ENCODE data around the gene CALHM5. TPM values are rescaled to one million over a fixed set of nuclear protein-coding genes. Genes with fewer than 3 reads are reported as not detected.

The CALHM5 gene
- total RNA-seq, 1 donor from 2014 or later = 0.33 TPM

GRCh38 chr6:116467514-116467913 lies 43.9 kb upstream of the CALHM5 start:
- DNase-seq (ENCODE audit: low read depth, low spot score) = no peak
- Mint-ChIP-seq H3K27me3 (ENCODE audit: low read depth) (peaks cover 31% of the 10 kb centered on the region), H3K4me3 (no peak overlapping the region), H3K27ac (ENCODE audit: unreplicated experiment) (no peak overlapping the region), H3K36me3 (ENCODE audit: low read depth) (no peaks in the 10 kb centered on the region), H3K9me3 (no peaks in the 10 kb centered on the region), H3K4me1 (peaks cover 4% of the 10 kb centered on the region)
- no peak for TF ChIP-seq CTCF (conservative IDR thresholded peaks at IDR 0.05)

GRCh38 chr6:116468293-116468692 lies 43.1 kb upstream of the CALHM5 start:
- Mint-ChIP-seq H3K27me3 (ENCODE audit: low read depth) (peaks cover 23% of the 10 kb centered on the region), H3K9me3 (no peaks in the 10 kb centered on the region), H3K4me3 (no peak overlapping the region), H3K36me3 (ENCODE audit: low read depth) (no peaks in the 10 kb centered on the region), H3K4me1 (no peaks in the 10 kb centered on the region), H3K27ac (ENCODE audit: unreplicated experiment) (no peak overlapping the region)
- no peak for DNase-seq (ENCODE audit: low read depth, low spot score)
- TF ChIP-seq CTCF (conservative IDR thresholded peaks at IDR 0.05) = no peak

- DNase-seq (ENCODE audit: low read depth, low spot score) = no peak
- Mint-ChIP-seq H3K27ac (ENCODE audit: unreplicated experiment) (no peak overlapping the region), H3K27me3 (ENCODE audit: low read depth) (peaks cover 3% of the 10 kb centered on the region), H3K36me3 (ENCODE audit: low read depth) (no peaks in the 10 kb centered on the region), H3K4me1 (no peaks in the 10 kb centered on the region), H3K4me3 (no peak overlapping the region), H3K9me3 (no peaks in the 10 kb centered on the region)
- no peak for TF ChIP-seq CTCF (conservative IDR thresholded peaks at IDR 0.05)
Observed at GRCh38 chr6:116471531-116471930, 39.9 kb upstream of the CALHM5 start.

GRCh38 chr6:116472706-116473105 lies 38.7 kb upstream of the CALHM5 start:
- H3K36me3 Mint-ChIP-seq (ENCODE audit: low read depth) = no peaks in the 10 kb centered on the region
- no peak overlapping the region for H3K4me3 Mint-ChIP-seq
- H3K27ac Mint-ChIP-seq (ENCODE audit: unreplicated experiment) = no peak overlapping the region
- no peak for TF ChIP-seq CTCF (conservative IDR thresholded peaks at IDR 0.05)
- H3K9me3 Mint-ChIP-seq = no peaks in the 10 kb centered on the region
- DNase-seq (ENCODE audit: low read depth, low spot score) = no peak
- H3K4me1 Mint-ChIP-seq = no peaks in the 10 kb centered on the region
- H3K27me3 Mint-ChIP-seq (ENCODE audit: low read depth) = no peaks in the 10 kb centered on the region

GRCh38 chr6:116475141-116475540 lies 36.3 kb upstream of the CALHM5 start:
- no peaks in the 10 kb centered on the region for H3K9me3 Mint-ChIP-seq
- no peak overlapping the region for H3K4me3 Mint-ChIP-seq
- no peaks in the 10 kb centered on the region for H3K4me1 Mint-ChIP-seq
- DNase-seq (ENCODE audit: low read depth, low spot score) = no peak
- no peaks in the 10 kb centered on the region for H3K27me3 Mint-ChIP-seq (ENCODE audit: low read depth)
- no peak for TF ChIP-seq CTCF (conservative IDR thresholded peaks at IDR 0.05)
- H3K36me3 Mint-ChIP-seq (ENCODE audit: low read depth) = no peaks in the 10 kb centered on the region
- no peak overlapping the region for H3K27ac Mint-ChIP-seq (ENCODE audit: unreplicated experiment)

Data from neural crest cell (in vitro differentiated cells).